Globus pallidus (tissue), 1 donor: ENCODE measurements around the gene ZNF524.
"Not testable (repeated sequence)": the region's sequence is repeated elsewhere in the genome, so short reads cannot be mapped to it uniquely, and the experiment has no call there.

ENCODE experiments used
- DNase-seq: peaks from one replicate; pipeline ENCODE4 v3.0.0-alpha.2; 2015; ENCODE audit warnings: low spot score

Gene ZNF524

GRCh38 chr19:55599842-55600661, at the start of gene ZNF524:
Gene ZNF524 (plus strand): TSS chr19:55600288. CDS start chr19:55602113, 1,825 bp downstream.
- DNase-seq = peak; percentile 91

- no peak for DNase-seq
Observed at GRCh38 chr19:55550321-55550650, 49.8 kb upstream of the ZNF524 start.

GRCh38 chr19:55552206-55552605, 47.9 kb upstream of the ZNF524 start:
- DNase-seq = no peak

- no peak for DNase-seq
Observed at GRCh38 chr19:55552620-55553019, 47.5 kb upstream of the ZNF524 start.

GRCh38 chr19:55553217-55554182, 46.6 kb upstream of the ZNF524 start:
- DNase-seq = no peak

GRCh38 chr19:55554302-55554701, 45.8 kb upstream of the ZNF524 start:
- no peak for DNase-seq

GRCh38 chr19:55554741-55555152, 45.3 kb upstream of the ZNF524 start:
- no peak for DNase-seq

- no peak for DNase-seq
Observed at GRCh38 chr19:55559684-55560083, 40.4 kb upstream of the ZNF524 start.

- DNase-seq = no peak
Observed at GRCh38 chr19:55563261-55563690, 36.8 kb upstream of the ZNF524 start.

GRCh38 chr19:55566823-55567222, 33.3 kb upstream of the ZNF524 start:
- no peak for DNase-seq

GRCh38 chr19:55567708-55568328, 32.3 kb upstream of the ZNF524 start:
- DNase-seq = no peak

- not testable (repeated sequence) for DNase-seq
Observed at GRCh38 chr19:55569477-55569876, 30.6 kb upstream of the ZNF524 start.

GRCh38 chr19:55573929-55574328, 26.2 kb upstream of the ZNF524 start:
- DNase-seq = not testable (repeated sequence)

- no peak for DNase-seq
Observed at GRCh38 chr19:55576746-55577145, 23.3 kb upstream of the ZNF524 start.

GRCh38 chr19:55578031-55578760, 21.9 kb upstream of the ZNF524 start:
- no peak for DNase-seq

GRCh38 chr19:55578761-55579747, 21.0 kb upstream of the ZNF524 start:
- no peak for DNase-seq

GRCh38 chr19:55579766-55580621, 20.1 kb upstream of the ZNF524 start:
- no peak for DNase-seq

- peak; percentile 88 for DNase-seq
Observed at GRCh38 chr19:55580628-55581144, 19.4 kb upstream of the ZNF524 start, which contains the start of gene ZNF579. Gene ZNF579 (minus strand): TSS chr19:55580848. CDS start chr19:55579639, 1,209 bp downstream.
